Measurements from ENCODE around the gene CNGA4. TPM values are rescaled to one million over a fixed set of nuclear protein-coding genes. Genes with fewer than 3 reads are reported as not detected.
"Not testable (repeated sequence)": the region's sequence is repeated elsewhere in the genome, so short reads cannot be mapped to it uniquely, and the experiment has no call there.

The CNGA4 gene
- total and polyA plus RNA-seq, 2 experiments from 2014 or later: 0.39 to 0.83 TPM

DNA sequence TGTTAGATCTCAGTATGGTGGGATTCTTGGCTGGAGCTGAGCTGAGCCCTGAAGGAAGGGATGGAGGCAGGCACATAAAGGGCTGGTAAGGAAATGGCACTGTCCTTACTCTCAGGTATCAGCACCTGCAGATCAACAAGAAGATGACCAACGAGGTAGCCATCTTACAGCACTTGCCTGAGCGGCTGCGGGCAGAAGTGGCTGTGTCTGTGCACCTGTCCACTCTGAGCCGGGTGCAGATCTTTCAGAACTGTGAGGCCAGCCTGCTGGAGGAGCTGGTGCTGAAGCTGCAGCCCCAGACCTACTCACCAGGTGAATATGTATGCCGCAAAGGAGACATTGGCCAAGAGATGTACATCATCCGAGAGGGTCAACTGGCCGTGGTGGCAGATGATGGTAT lies 2.4 kb downstream of the CNGA4 start:
- H3K4me1 ChIP-seq (ENCODE audit: low read depth): no peaks in the 10 kb centered on the region

DNA sequence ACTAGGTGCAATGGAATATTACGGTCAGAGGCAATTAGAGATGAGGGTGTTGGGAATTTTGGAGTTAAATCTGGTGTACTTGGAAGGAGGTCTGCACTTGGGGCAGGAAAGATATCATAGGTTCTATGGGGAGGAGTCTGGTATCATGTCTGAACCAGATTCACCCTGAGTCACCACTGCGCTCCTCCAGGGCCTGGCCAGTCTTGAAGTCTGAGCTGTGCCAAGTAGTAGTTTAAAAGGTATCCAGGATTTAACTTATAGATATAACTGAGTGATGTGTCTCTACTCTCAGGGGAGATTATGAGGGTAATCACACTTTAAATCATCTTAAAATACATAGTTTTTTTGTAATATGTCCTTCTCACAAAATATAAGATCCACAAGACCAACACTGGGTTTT lies 6.6 kb downstream of the CNGA4 start:
- Histone ChIP-seq H3K27ac (no peak overlapping the region), H3K36me3 (no peaks in the 10 kb centered on the region), H3K4me1 (ENCODE audit: low read depth) (no peaks in the 10 kb centered on the region), H3K4me3 (no peak overlapping the region), H3K27me3 (no peaks in the 10 kb centered on the region), H3K9me3 (ENCODE audit: low read depth) (no peaks in the 10 kb centered on the region)
- TF ChIP-seq, protein P1, sequence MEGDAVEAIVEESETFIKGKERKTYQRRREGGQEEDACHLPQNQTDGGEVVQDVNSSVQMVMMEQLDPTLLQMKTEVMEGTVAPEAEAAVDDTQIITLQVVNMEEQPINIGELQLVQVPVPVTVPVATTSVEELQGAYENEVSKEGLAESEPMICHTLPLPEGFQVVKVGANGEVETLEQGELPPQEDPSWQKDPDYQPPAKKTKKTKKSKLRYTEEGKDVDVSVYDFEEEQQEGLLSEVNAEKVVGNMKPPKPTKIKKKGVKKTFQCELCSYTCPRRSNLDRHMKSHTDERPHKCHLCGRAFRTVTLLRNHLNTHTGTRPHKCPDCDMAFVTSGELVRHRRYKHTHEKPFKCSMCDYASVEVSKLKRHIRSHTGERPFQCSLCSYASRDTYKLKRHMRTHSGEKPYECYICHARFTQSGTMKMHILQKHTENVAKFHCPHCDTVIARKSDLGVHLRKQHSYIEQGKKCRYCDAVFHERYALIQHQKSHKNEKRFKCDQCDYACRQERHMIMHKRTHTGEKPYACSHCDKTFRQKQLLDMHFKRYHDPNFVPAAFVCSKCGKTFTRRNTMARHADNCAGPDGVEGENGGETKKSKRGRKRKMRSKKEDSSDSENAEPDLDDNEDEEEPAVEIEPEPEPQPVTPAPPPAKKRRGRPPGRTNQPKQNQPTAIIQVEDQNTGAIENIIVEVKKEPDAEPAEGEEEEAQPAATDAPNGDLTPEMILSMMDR (IDR thresholded peaks at IDR 0.05; ENCODE audit: low read depth, low read length): no peak
- no peak for DNase-seq (ENCODE audit: low read depth in 1 of 2, low spot score in 1 of 2)

More for the DNA sequence above, 2.4 kb downstream of the CNGA4 start:
- Histone ChIP-seq H3K27ac (no peak overlapping the region), H3K27me3 (no peaks in the 10 kb centered on the region), H3K9me3 (ENCODE audit: low read depth) (no peaks in the 10 kb centered on the region), H3K36me3 (no peaks in the 10 kb centered on the region), H3K4me3 (no peak overlapping the region)
- TF ChIP-seq, protein P1 (IDR thresholded peaks at IDR 0.05; ENCODE audit: low read depth, low read length): no peak
- DNase-seq (ENCODE audit: low read depth in 1 of 2, low spot score in 1 of 2): no peak

DNA sequence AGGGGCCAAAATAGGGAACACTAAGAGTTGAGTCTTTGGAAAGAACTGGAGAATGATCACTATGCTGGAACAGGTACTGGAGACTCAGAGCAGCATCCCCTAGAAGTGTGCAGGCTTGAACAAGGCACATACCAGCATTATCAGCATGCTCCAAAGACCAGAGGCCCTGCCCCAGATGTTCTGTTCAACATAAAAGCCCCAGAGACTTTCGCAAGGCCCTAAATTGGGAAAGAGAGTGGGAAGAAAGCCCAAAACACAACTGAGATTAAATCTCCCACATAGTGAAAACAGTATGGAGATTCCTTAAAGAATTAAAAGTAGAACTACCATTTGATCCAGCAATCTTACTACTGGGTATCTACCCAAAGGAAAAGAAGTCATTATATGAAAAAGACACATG lies 9.4 kb downstream of the CNGA4 start:
- H3K36me3 ChIP-seq: no peaks in the 10 kb centered on the region
- peak in 1 of 2 donors; percentile 94 for DNase-seq (ENCODE audit: low read depth in 1 of 2, low spot score in 1 of 2)
- no peak overlapping the region for H3K27ac ChIP-seq
- H3K4me1 ChIP-seq (ENCODE audit: low read depth): peaks cover 6% of the 10 kb centered on the region
- no peaks in the 10 kb centered on the region for H3K27me3 ChIP-seq
- H3K4me3 ChIP-seq: no peak overlapping the region
- H3K9me3 ChIP-seq (ENCODE audit: low read depth): no peaks in the 10 kb centered on the region
- TF ChIP-seq, protein P1 (IDR thresholded peaks at IDR 0.05; ENCODE audit: low read depth, low read length): no peak

DNA sequence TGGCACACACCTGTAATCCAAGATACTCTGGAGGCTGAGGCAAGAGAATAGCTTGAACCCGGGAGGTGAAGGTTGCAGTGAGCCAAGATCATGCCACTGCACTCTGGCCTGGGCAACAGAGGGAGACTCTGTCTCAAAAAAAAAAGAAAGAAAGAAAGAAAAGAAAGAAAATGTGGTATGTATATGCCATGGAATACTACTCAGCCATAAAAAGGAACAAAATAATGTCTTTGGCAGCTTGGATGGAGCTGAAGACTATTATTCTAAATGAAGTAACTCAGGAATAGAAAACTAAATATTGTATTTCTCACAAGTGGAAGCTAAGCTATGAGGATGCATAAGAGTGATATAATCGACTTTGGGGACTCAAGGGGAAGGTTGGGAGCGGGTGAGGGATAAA lies 10.0 kb downstream of the CNGA4 start:
- not testable (repeated sequence) for H3K9me3 ChIP-seq (ENCODE audit: low read depth); H3K36me3 ChIP-seq; H3K4me1 ChIP-seq (ENCODE audit: low read depth); H3K27me3 ChIP-seq; DNase-seq (ENCODE audit: low read depth in 1 of 2, low spot score in 1 of 2); H3K27ac ChIP-seq; H3K4me3 ChIP-seq

DNA sequence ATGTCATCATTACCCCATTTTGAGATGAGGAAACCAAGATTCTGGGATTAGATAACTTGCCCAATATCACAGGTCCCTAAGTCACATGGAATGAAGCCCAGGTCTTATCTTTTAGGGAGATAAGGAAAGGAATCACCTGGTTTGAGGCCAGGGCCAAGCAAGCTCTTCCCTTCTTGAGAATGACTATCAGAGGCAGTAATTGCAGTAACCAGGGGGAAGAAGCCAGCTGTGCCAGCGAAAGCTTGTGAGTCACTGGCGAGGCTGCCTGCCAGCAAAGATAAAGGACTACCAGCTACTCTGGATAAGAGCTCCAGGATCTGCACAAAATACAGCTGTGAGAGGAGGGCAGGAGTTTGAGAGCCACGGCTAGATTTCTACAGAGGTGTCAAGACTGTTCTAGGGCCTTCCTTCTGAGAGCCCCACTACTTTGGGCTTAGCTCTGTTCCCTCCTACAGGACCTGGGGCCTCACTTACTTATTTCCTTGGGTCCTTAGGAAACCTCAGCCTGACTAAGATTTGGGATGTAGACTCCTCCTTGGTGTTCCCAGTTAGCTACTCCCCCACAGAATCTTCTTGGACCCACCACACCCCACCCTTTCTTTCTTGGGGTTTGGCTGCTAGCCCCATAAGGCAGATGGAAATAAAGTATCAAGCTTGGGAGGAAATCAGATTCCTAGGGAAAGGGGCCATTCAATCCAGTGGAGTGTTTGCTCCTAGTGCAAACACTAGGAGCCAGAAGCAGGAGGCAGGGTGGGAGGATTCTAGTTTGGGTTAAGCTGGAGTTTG lies 11.1 kb downstream of the CNGA4 start:
- Histone ChIP-seq H3K36me3 (no peaks in the 10 kb centered on the region), H3K27me3 (no peaks in the 10 kb centered on the region), H3K9me3 (ENCODE audit: low read depth) (no peaks in the 10 kb centered on the region), H3K4me1 (ENCODE audit: low read depth) (peaks cover 6% of the 10 kb centered on the region), H3K27ac (no peak overlapping the region), H3K4me3 (no peak overlapping the region)
- TF ChIP-seq, protein P1 (IDR thresholded peaks at IDR 0.05; ENCODE audit: low read depth, low read length): no peak
- DNase-seq (ENCODE audit: low read depth in 1 of 2, low spot score in 1 of 2): peak in 1 of 2 donors; percentile 96

DNA sequence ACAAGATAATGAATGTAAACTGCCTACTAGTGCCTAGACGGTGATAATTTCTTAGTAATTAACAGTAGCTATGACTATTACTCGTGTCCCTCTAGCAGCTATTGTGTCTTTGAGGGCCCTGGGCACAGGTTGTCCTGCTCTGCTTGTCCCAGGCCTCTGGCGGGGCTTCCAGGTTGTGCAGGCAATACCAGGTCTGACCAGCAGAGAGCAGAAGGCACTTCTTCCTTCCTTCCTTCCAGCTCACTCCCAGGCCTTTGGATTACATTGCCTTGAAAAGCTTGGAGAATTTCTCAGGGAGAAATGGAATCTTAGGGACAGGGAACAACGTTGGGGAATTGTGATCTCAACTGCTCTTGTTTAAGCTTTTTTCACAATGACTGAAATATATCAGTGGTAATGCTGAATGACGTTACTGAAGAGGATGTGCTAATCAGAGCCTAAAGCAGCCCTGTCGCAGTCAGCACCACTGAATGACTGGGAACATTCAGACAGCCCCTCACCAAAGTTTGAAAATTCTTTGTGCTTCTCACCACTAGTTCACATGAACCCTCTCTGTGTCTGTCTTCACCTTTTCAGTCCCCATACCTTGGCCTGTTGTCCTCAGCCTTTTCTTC lies 12.3 kb downstream of the CNGA4 start:
- Histone ChIP-seq H3K9me3 (ENCODE audit: low read depth) (no peaks in the 10 kb centered on the region), H3K36me3 (no peaks in the 10 kb centered on the region), H3K27ac (no peak overlapping the region), H3K4me1 (ENCODE audit: low read depth) (peaks cover 6% of the 10 kb centered on the region), H3K27me3 (no peaks in the 10 kb centered on the region), H3K4me3 (no peak overlapping the region)
- TF ChIP-seq, protein P1 (IDR thresholded peaks at IDR 0.05; ENCODE audit: low read depth, low read length): peak; percentile 84
- peak; percentile 76 to 79 for DNase-seq (ENCODE audit: low read depth in 1 of 2, low spot score in 1 of 2)

Data from cardiac muscle cell (in vitro differentiated cells and primary cell).